ENCODE measurements around the gene REXO4. TPM values are rescaled to one million over a fixed set of nuclear protein-coding genes. Genes with fewer than 3 reads are reported as not detected.

Gene REXO4
- total and polyA plus RNA-seq, 9 of the 15 experiments (the other 6 are each of a cell fraction or from before 2014, with no cell fraction given): 3.4 to 72.9 (median 31.1) TPM

GRCh38 chr9:133419005-133419404 is 1.2 kb upstream of the REXO4 start:
- CTCF ChIA-PET (ENCODE audit: low intra/inter-chr PET ratio): no interaction called here
- Histone ChIP-seq H3K4me2 (ENCODE audit: insufficient read depth, low read length) (peak overlapping the region; percentile 95), H2AFZ (ENCODE audit: low read depth, low read length) (peak overlapping the region; percentile 98), H4K20me1 (replicated peaks; ENCODE audit: control insufficient read depth, insufficient read depth, low read length) (no peaks in the 10 kb centered on the region; the same call in 1 of the 2 replicates), H3K36me3 (ENCODE audit: control insufficient read depth, insufficient read depth, low read length) (peaks cover 29% of the 10 kb centered on the region), H3K27ac (ENCODE audit: extremely low read depth, low read depth, low read length) (peak overlapping the region; percentile 59; the same call in 1 of the 3 replicates), H3K4me3 (peak overlapping the region; percentile 94), H3K79me2 (ENCODE audit: control insufficient read depth, insufficient read depth, low read length) (peaks cover 39% of the 10 kb centered on the region), H3K9me1 (ENCODE audit: control insufficient read depth, insufficient read depth, low read length) (peaks cover 3% of the 10 kb centered on the region), H3K9me3 (replicated peaks; ENCODE audit: control insufficient read depth, insufficient read depth, low read depth, low read length) (no peaks in the 10 kb centered on the region), H3K9ac (ENCODE audit: insufficient read depth in 1 of 2, low read depth in 2 of 2, low read length in 2 of 2) (no peak overlapping the region), H3K4me1 (replicated peaks in 1 of 2; ENCODE audit: control insufficient read depth in 2 of 2, insufficient read depth in 2 of 2, low read length in 2 of 2) (peaks cover 26 to 35% of the 10 kb centered on the region in 2 experiments), H3K27me3 (ENCODE audit: control insufficient read depth in 2 of 2, insufficient read depth in 2 of 2, low read length in 2 of 2) (peaks cover 0 to 2% of the 10 kb centered on the region in 2 experiments; a peak in 2 of 5 replicates)
- FAIRE-seq: peak; percentile 74
- intact Hi-C loops (cut with micrococcal nuclease): no loop called here
- POLR2A ChIA-PET: interaction anchor here (0.6 to 1.0 kb wide), 3 partner anchors 8 to 44 kb away, joined by 3 to 4 read pairs (median 3); no protein-coding TSS in a partner anchor
- DNase-seq (ENCODE audit: extremely low read depth in 1 of 4, low spot score in 3 of 4): peak in 2 of 4 experiments; percentile 45 to 64
- no TSS peak for BruUV-seq (replicated peaks)
- ATAC-seq: no peak
- in situ Hi-C loops (cut with MboI): no loop called here
- WGBS (ENCODE audit: insufficient coverage, low coverage, missing lambda C conversion rate): 23% methylated on average over 11 of the region's 13 CpGs
- TF ChIP-seq, protein P1, sequence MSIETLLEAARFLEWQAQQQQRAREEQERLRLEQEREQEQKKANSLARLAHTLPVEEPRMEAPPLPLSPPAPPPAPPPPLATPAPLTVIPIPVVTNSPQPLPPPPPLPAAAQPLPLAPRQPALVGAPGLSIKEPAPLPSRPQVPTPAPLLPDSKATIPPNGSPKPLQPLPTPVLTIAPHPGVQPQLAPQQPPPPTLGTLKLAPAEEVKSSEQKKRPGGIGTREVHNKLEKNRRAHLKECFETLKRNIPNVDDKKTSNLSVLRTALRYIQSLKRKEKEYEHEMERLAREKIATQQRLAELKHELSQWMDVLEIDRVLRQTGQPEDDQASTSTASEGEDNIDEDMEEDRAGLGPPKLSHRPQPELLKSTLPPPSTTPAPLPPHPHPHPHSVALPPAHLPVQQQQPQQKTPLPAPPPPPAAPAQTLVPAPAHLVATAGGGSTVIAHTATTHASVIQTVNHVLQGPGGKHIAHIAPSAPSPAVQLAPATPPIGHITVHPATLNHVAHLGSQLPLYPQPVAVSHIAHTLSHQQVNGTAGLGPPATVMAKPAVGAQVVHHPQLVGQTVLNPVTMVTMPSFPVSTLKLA (conservative IDR thresholded peaks at IDR 0.05): no peak
- TF ChIP-seq MEIS2 (IDR thresholded peaks at IDR 0.05; ENCODE audit: partially characterized antibody): peak; percentile 79
- TF ChIP-seq SPI1 (IDR thresholded peaks at IDR 0.05; ENCODE audit: borderline replicate concordance, low read depth, low read length): peak; percentile 16; the same call in 1 of the 2 replicates
- TF ChIP-seq CHD4 (IDR thresholded peaks at IDR 0.05; ENCODE audit: insufficient read depth, insufficient replicate concordance, low read depth, low read length, poor library complexity, severe bottlenecking): no peak
- no peak for TF ChIP-seq NFRKB (IDR thresholded peaks at IDR 0.05; ENCODE audit: low read depth)
- TF ChIP-seq EWSR1 (IDR thresholded peaks at IDR 0.05; ENCODE audit: borderline replicate concordance, low read depth, partially characterized antibody): no peak
- TF ChIP-seq, protein P2, sequence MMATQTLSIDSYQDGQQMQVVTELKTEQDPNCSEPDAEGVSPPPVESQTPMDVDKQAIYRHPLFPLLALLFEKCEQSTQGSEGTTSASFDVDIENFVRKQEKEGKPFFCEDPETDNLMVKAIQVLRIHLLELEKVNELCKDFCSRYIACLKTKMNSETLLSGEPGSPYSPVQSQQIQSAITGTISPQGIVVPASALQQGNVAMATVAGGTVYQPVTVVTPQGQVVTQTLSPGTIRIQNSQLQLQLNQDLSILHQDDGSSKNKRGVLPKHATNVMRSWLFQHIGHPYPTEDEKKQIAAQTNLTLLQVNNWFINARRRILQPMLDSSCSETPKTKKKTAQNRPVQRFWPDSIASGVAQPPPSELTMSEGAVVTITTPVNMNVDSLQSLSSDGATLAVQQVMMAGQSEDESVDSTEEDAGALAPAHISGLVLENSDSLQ (IDR thresholded peaks at IDR 0.05): peak; percentile 90
- TF ChIP-seq, protein P3, sequence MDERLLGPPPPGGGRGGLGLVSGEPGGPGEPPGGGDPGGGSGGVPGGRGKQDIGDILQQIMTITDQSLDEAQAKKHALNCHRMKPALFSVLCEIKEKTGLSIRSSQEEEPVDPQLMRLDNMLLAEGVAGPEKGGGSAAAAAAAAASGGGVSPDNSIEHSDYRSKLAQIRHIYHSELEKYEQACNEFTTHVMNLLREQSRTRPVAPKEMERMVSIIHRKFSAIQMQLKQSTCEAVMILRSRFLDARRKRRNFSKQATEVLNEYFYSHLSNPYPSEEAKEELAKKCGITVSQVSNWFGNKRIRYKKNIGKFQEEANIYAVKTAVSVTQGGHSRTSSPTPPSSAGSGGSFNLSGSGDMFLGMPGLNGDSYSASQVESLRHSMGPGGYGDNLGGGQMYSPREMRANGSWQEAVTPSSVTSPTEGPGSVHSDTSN (CRISPR knock-in tag; IDR thresholded peaks at IDR 0.05; ENCODE audit: low read depth): no peak
- TF ChIP-seq, protein P3 (tag; conservative IDR thresholded peaks at IDR 0.05; ENCODE audit: low read depth): peak; percentile 68
